ENCODE data around the gene CPNE5.

The CPNE5 gene

GRCh38 chr6:36807143-36807542 lies 32.1 kb downstream of the CPNE5 start:
- Histone ChIP-seq H3K9ac (ENCODE audit: low read depth, low read length, poor library complexity, severe bottlenecking) (no peak overlapping the region), H3K79me2 (ENCODE audit: insufficient read depth, low read length) (no peaks in the 10 kb centered on the region), H3K9me3 (ENCODE audit: insufficient read depth, low read depth, low read length) (no peaks in the 10 kb centered on the region), H3K4me1 (ENCODE audit: insufficient read depth, low read length, poor library complexity, severe bottlenecking) (no peaks in the 10 kb centered on the region), H3F3A (ENCODE audit: low read depth) (no peaks in the 10 kb centered on the region), H4K20me1 (ENCODE audit: insufficient read depth, low read length, poor library complexity, severe bottlenecking) (no peaks in the 10 kb centered on the region), H2AFZ (ENCODE audit: low read length) (no peak overlapping the region), H3K36me3 (ENCODE audit: insufficient read depth, low read length) (no peaks in the 10 kb centered on the region), H3K4me2 (ENCODE audit: low read depth, low read length, poor library complexity, severe bottlenecking) (no peak overlapping the region), H3K9me2 (replicated peaks; ENCODE audit: low read depth, low read length) (no peaks in the 10 kb centered on the region), H3K4me3 (ENCODE audit: low read length, poor library complexity, severe bottlenecking) (no peak overlapping the region), H3K27me3 (ENCODE audit: insufficient read depth, low read length, poor library complexity, severe bottlenecking) (no peaks in the 10 kb centered on the region)
- TF ChIP-seq EZH2phosphoT487 (IDR thresholded peaks at IDR 0.05; ENCODE audit: borderline replicate concordance), result no peak
- no peak for TF ChIP-seq CTCF (conservative IDR thresholded peaks at IDR 0.05; ENCODE audit: low read length)

- Histone ChIP-seq H4K20me1 (ENCODE audit: insufficient read depth, low read length, poor library complexity, severe bottlenecking) (no peaks in the 10 kb centered on the region), H3K4me2 (ENCODE audit: low read depth, low read length, poor library complexity, severe bottlenecking) (no peak overlapping the region), H3K27me3 (ENCODE audit: insufficient read depth, low read length, poor library complexity, severe bottlenecking) (no peaks in the 10 kb centered on the region), H3K36me3 (ENCODE audit: insufficient read depth, low read length) (no peaks in the 10 kb centered on the region), H3K79me2 (ENCODE audit: insufficient read depth, low read length) (no peaks in the 10 kb centered on the region), H3K9me3 (ENCODE audit: insufficient read depth, low read depth, low read length) (no peaks in the 10 kb centered on the region), H3K4me1 (ENCODE audit: insufficient read depth, low read length, poor library complexity, severe bottlenecking) (peaks cover 8% of the 10 kb centered on the region), H3K4me3 (ENCODE audit: low read length, poor library complexity, severe bottlenecking) (no peak overlapping the region), H2AFZ (ENCODE audit: low read length) (no peak overlapping the region), H3K9ac (ENCODE audit: low read depth, low read length, poor library complexity, severe bottlenecking) (no peak overlapping the region), H3K9me2 (replicated peaks; ENCODE audit: low read depth, low read length) (no peaks in the 10 kb centered on the region), H3F3A (ENCODE audit: low read depth) (no peaks in the 10 kb centered on the region)
- no peak for TF ChIP-seq CTCF (conservative IDR thresholded peaks at IDR 0.05; ENCODE audit: low read length)
- no peak for TF ChIP-seq EZH2phosphoT487 (IDR thresholded peaks at IDR 0.05; ENCODE audit: borderline replicate concordance)
These were observed 33.3 kb downstream of the CPNE5 start for GRCh38 chr6:36805917-36806316.

GRCh38 chr6:36805096-36805797 lies 34.0 kb downstream of the CPNE5 start:
- TF ChIP-seq CTCF (conservative IDR thresholded peaks at IDR 0.05; ENCODE audit: low read length) (no peak), EZH2phosphoT487 (IDR thresholded peaks at IDR 0.05; ENCODE audit: borderline replicate concordance) (no peak)
- no peaks in the 10 kb centered on the region for H4K20me1 ChIP-seq (ENCODE audit: insufficient read depth, low read length, poor library complexity, severe bottlenecking)
- H3K79me2 ChIP-seq (ENCODE audit: insufficient read depth, low read length), result no peaks in the 10 kb centered on the region
- H3K4me2 ChIP-seq (ENCODE audit: low read depth, low read length, poor library complexity, severe bottlenecking), result no peak overlapping the region
- no peak overlapping the region for H3K9ac ChIP-seq (ENCODE audit: low read depth, low read length, poor library complexity, severe bottlenecking)
- H2AFZ ChIP-seq (ENCODE audit: low read length), result no peak overlapping the region
- H3K4me1 ChIP-seq (ENCODE audit: insufficient read depth, low read length, poor library complexity, severe bottlenecking), result peaks cover 13% of the 10 kb centered on the region
- H3F3A ChIP-seq (ENCODE audit: low read depth), result no peaks in the 10 kb centered on the region
- H3K27me3 ChIP-seq (ENCODE audit: insufficient read depth, low read length, poor library complexity, severe bottlenecking), result no peaks in the 10 kb centered on the region
- H3K36me3 ChIP-seq (ENCODE audit: insufficient read depth, low read length), result no peaks in the 10 kb centered on the region
- no peak overlapping the region for H3K4me3 ChIP-seq (ENCODE audit: low read length, poor library complexity, severe bottlenecking)
- H3K9me3 ChIP-seq (ENCODE audit: insufficient read depth, low read depth, low read length), result no peaks in the 10 kb centered on the region
- H3K9me2 ChIP-seq (replicated peaks; ENCODE audit: low read depth, low read length), result no peaks in the 10 kb centered on the region

Data from Loucy (cell line).